ENCODE measurements around the gene SHISA5.
"Not testable (repeated sequence)": the region's sequence is repeated elsewhere in the genome, so short reads cannot be mapped to it uniquely, and the experiment has no call there.

The SHISA5 gene

GRCh38 chr3:48463703-48464102 is 40.3 kb downstream of the SHISA5 start:
- in situ Hi-C loops (cut with HindIII; ENCODE audit: low sequenced_read_pairs) = no loop called here

GRCh38 chr3:48461767-48462166 is 42.2 kb downstream of the SHISA5 start:
- in situ Hi-C loops (cut with HindIII; ENCODE audit: low sequenced_read_pairs) = not testable (repeated sequence)

- in situ Hi-C loops (cut with HindIII; ENCODE audit: low sequenced_read_pairs) = no loop called here
Measured at GRCh38 chr3:48460517-48460902, 43.5 kb downstream of the SHISA5 start.

GRCh38 chr3:48459773-48460516 is 44.0 kb downstream of the SHISA5 start:
- in situ Hi-C loops (cut with HindIII; ENCODE audit: low sequenced_read_pairs) = no loop called here

- in situ Hi-C loops (cut with HindIII; ENCODE audit: low sequenced_read_pairs) = no loop called here
Measured at GRCh38 chr3:48459331-48459730, 44.6 kb downstream of the SHISA5 start.

- in situ Hi-C loops (cut with HindIII; ENCODE audit: low sequenced_read_pairs) = no loop called here
Measured at GRCh38 chr3:48456456-48456855, 47.5 kb downstream of the SHISA5 start.

GRCh38 chr3:48451270-48451669 is 52.7 kb downstream of the SHISA5 start:
- in situ Hi-C loops (cut with HindIII; ENCODE audit: low sequenced_read_pairs) = no loop called here

GRCh38 chr3:48446425-48447193 is 57.4 kb downstream of the SHISA5 start, which contains the start of gene ATRIP:
Gene ATRIP, plus strand, starts transcription at chr3:48446737. Its CDS starts 109 bp downstream, at chr3:48446846.
- in situ Hi-C loops (cut with HindIII; ENCODE audit: low sequenced_read_pairs) = no loop called here

- in situ Hi-C loops (cut with HindIII; ENCODE audit: low sequenced_read_pairs) = no loop called here
Measured at GRCh38 chr3:48446043-48446424, 57.9 kb downstream of the SHISA5 start.

- in situ Hi-C loops (cut with HindIII; ENCODE audit: low sequenced_read_pairs) = no loop called here
Measured at GRCh38 chr3:48445277-48445882, 58.6 kb downstream of the SHISA5 start.

GRCh38 chr3:48441940-48442339 is 62.0 kb downstream of the SHISA5 start:
- in situ Hi-C loops (cut with HindIII; ENCODE audit: low sequenced_read_pairs) = no loop called here

- in situ Hi-C loops (cut with HindIII; ENCODE audit: low sequenced_read_pairs) = no loop called here
Measured at GRCh38 chr3:48440590-48440958, 63.4 kb downstream of the SHISA5 start.

- in situ Hi-C loops (cut with HindIII; ENCODE audit: low sequenced_read_pairs) = loop anchor here (5.0 kb wide), 1 partner anchor 43 kb away; no protein-coding TSS in a partner anchor
Measured at GRCh38 chr3:48439820-48440589, 64.0 kb downstream of the SHISA5 start, which contains the start of the genes CCDC51 and TMA7. Gene CCDC51, minus strand, starts transcription at chr3:48440119. Its CDS starts 4,991 bp downstream, at chr3:48435128. Gene TMA7, plus strand, starts transcription at chr3:48440257. Its CDS starts 40 bp downstream, at chr3:48440297.

GRCh38 chr3:48437812-48438211 is 66.2 kb downstream of the SHISA5 start:
- in situ Hi-C loops (cut with HindIII; ENCODE audit: low sequenced_read_pairs) = loop anchor here (5.0 kb wide), 1 partner anchor 41 kb away; no protein-coding TSS in a partner anchor

- in situ Hi-C loops (cut with HindIII; ENCODE audit: low sequenced_read_pairs) = loop anchor here (5.0 kb wide), 1 partner anchor 40 kb away; no protein-coding TSS in a partner anchor
Measured at GRCh38 chr3:48436855-48437254, 67.1 kb downstream of the SHISA5 start.

GRCh38 chr3:48436477-48436787 is 67.5 kb downstream of the SHISA5 start:
- in situ Hi-C loops (cut with HindIII; ENCODE audit: low sequenced_read_pairs) = loop anchor here (5.0 kb wide), 1 partner anchor 39 kb away; no protein-coding TSS in a partner anchor

- in situ Hi-C loops (cut with HindIII; ENCODE audit: low sequenced_read_pairs) = loop anchor here (5.0 kb wide), 1 partner anchor 39 kb away; no protein-coding TSS in a partner anchor
Measured at GRCh38 chr3:48435774-48436476, 68.0 kb downstream of the SHISA5 start.

GRCh38 chr3:48435223-48435595 is 68.8 kb downstream of the SHISA5 start:
- in situ Hi-C loops (cut with HindIII; ENCODE audit: low sequenced_read_pairs) = loop anchor here (5.0 kb wide), 1 partner anchor 38 kb away; no protein-coding TSS in a partner anchor

GRCh38 chr3:48434591-48435222 is 69.3 kb downstream of the SHISA5 start:
- in situ Hi-C loops (cut with HindIII; ENCODE audit: low sequenced_read_pairs) = loop anchor here (5.0 kb wide), 1 partner anchor 37 kb away; no protein-coding TSS in a partner anchor

All from DLD1 (cell line).